ENCODE data around the gene ZCCHC3.
"Not testable (repeated sequence)": the region's sequence is repeated elsewhere in the genome, so short reads cannot be mapped to it uniquely, and the experiment has no call there.

The ZCCHC3 gene

DNA sequence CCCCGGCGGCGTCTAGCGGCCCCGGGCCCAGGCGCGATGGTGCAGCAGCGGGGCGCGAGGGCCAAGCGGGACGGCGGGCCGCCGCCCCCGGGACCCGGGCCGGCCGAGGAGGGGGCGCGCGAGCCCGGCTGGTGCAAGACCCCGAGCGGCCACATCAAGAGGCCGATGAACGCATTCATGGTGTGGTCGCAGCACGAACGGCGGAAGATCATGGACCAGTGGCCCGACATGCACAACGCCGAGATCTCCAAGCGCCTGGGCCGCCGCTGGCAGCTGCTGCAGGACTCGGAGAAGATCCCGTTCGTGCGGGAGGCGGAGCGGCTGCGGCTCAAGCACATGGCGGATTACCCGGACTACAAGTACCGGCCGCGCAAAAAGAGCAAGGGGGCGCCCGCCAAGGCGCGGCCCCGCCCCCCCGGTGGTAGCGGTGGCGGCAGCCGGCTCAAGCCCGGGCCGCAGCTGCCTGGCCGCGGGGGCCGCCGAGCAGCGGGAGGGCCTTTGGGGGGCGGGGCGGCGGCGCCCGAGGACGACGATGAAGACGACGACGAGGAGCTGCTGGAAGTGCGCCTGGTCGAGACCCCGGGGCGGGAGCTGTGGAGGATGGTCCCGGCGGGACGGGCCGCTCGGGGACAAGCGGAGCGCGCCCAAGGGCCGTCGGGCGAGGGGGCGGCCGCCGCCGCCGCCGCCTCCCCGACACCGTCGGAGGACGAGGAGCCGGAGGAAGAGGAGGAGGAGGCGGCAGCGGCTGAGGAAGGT is 28.7 kb downstream of the ZCCHC3 start:
- Histone ChIP-seq H3K27me3 (no peaks in the 10 kb centered on the region), H3K4me3 (peak overlapping the region; percentile 94), H3K27ac (peak overlapping the region; percentile 93), H3K9me3 (no peaks in the 10 kb centered on the region), H3K9ac (peak overlapping the region; percentile 92), H4K20me1 (peaks cover 45% of the 10 kb centered on the region), H3K4me1 (peaks cover 38% of the 10 kb centered on the region), H3K36me3 (peaks cover 15% of the 10 kb centered on the region; the same call in 1 of the 2 replicates), H3K4me2 (peak overlapping the region; percentile 99)
- no peak for TF ChIP-seq Cebpa-rat (IDR thresholded peaks at IDR 0.05)

- H3K4me1 ChIP-seq: peaks cover 38% of the 10 kb centered on the region
- peaks cover 15% of the 10 kb centered on the region; the same call in 1 of the 2 replicates for H3K36me3 ChIP-seq
- H3K9ac ChIP-seq: peak overlapping the region; percentile 92
- peak overlapping the region; percentile 93 for H3K27ac ChIP-seq
- peak overlapping the region; percentile 99 for H3K4me2 ChIP-seq
- TF ChIP-seq Cebpa-rat (IDR thresholded peaks at IDR 0.05): no peak
- no peaks in the 10 kb centered on the region for H3K9me3 ChIP-seq
- no peaks in the 10 kb centered on the region for H3K27me3 ChIP-seq
- peak overlapping the region; percentile 94 for H3K4me3 ChIP-seq
- peaks cover 51% of the 10 kb centered on the region for H4K20me1 ChIP-seq
Observed at GRCh38 chr20:326645-327185, 29.3 kb downstream of the ZCCHC3 start.

- peak overlapping the region; percentile 89 for H3K4me2 ChIP-seq
- H3K9ac ChIP-seq: peak overlapping the region; percentile 80
- peaks cover 15% of the 10 kb centered on the region; the same call in 1 of the 2 replicates for H3K36me3 ChIP-seq
- peaks cover 58% of the 10 kb centered on the region for H4K20me1 ChIP-seq
- H3K27me3 ChIP-seq: no peaks in the 10 kb centered on the region
- H3K4me1 ChIP-seq: peaks cover 38% of the 10 kb centered on the region
- TF ChIP-seq Cebpa-rat (IDR thresholded peaks at IDR 0.05): no peak
- peak overlapping the region; percentile 61 for H3K27ac ChIP-seq
- peak overlapping the region; percentile 94 for H3K4me3 ChIP-seq
- H3K9me3 ChIP-seq: no peaks in the 10 kb centered on the region
Observed at GRCh38 chr20:327186-328026, 30.0 kb downstream of the ZCCHC3 start.

DNA sequence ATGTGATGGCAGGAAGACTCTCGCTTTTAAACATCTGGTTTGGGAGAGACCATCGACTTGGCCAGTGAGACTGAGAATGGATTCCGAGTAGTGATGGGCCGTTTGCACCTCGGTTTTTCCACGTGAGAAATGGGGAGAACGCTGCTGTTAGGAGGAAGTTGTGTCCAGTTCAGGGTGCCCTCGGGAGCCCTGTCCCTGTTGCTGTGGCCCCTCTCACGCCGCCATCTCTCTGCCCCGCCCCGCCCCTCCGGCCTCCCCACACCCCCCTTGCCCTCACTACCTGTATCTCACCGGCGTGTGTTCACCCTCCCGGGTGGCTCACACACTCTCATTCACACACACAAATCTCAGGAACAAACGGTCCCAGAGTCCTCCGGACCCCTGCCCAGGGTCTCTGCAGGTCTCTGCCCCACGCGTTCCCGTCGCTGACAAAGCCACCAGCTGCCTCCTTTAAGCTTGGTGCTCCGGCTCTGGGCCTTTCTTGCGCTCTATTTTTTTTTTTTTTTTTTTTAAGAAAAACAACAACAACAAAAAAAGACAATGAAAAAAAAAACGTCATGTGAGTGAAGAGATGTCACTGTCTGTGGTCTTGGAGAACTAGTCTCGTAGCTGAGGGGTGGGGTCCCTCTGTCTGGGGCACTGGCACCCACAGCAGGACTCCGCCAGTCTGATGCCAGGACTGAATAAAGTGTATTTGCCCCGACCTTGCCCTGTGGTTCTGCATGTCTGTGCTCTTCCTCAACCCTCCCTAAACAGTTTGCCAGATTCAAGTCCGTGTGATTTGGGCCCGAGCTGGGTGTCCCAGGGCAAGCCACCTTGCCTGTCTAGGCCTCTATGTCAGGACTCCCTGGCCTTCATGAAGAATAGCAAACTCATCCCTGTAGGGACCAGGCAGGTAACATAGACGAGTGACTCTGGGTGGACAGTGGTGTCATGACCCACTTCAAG is 30.9 kb downstream of the ZCCHC3 start:
- Histone ChIP-seq H3K27ac (peak overlapping the region; percentile 61; the same call in 1 of the 2 replicates), H3K4me2 (peak overlapping the region; percentile 89), H3K4me1 (peaks cover 37% of the 10 kb centered on the region), H4K20me1 (peaks cover 62% of the 10 kb centered on the region), H3K9me3 (no peaks in the 10 kb centered on the region), H3K27me3 (no peaks in the 10 kb centered on the region), H3K9ac (peak overlapping the region; percentile 80), H3K4me3 (peak overlapping the region; percentile 94), H3K36me3 (peaks cover 19% of the 10 kb centered on the region; the same call in 1 of the 2 replicates)
- no peak for TF ChIP-seq Cebpa-rat (IDR thresholded peaks at IDR 0.05)

GRCh38 chr20:328975-329695 is 31.8 kb downstream of the ZCCHC3 start:
- Histone ChIP-seq H3K4me3 (peak overlapping the region; percentile 94; the same call in 1 of the 2 replicates), H3K4me2 (peak overlapping the region; percentile 89), H3K4me1 (peaks cover 31% of the 10 kb centered on the region), H3K27ac (no peak overlapping the region), H4K20me1 (peaks cover 62% of the 10 kb centered on the region), H3K9ac (peak overlapping the region; percentile 36), H3K9me3 (no peaks in the 10 kb centered on the region), H3K36me3 (peaks cover 27% of the 10 kb centered on the region), H3K27me3 (no peaks in the 10 kb centered on the region)
- TF ChIP-seq Cebpa-rat (IDR thresholded peaks at IDR 0.05): no peak

DNA sequence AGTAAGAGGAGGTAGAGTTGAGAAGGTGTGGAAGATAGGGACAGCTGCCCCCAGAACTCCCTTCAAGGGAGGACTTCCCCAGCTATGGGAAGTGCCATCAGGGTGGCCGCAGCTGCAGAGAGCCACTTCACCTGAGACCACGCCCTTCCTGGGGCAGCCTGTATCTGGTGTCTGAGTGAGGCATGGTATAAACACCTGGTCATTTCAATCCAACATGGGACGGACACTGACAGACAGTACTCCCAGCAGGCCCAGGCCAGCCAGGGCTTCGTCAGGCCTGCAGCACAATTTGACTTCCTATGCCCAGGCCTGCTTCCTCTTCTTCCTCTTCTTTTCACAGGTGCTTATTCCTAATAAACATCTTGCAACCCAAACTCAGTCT is 32.5 kb downstream of the ZCCHC3 start:
- TF ChIP-seq Cebpa-rat (IDR thresholded peaks at IDR 0.05): no peak
- peaks cover 32% of the 10 kb centered on the region for H3K36me3 ChIP-seq
- H3K27me3 ChIP-seq: no peaks in the 10 kb centered on the region
- no peak overlapping the region for H3K4me3 ChIP-seq
- H3K9me3 ChIP-seq: no peaks in the 10 kb centered on the region
- H4K20me1 ChIP-seq: peaks cover 62% of the 10 kb centered on the region
- peak overlapping the region; percentile 36 for H3K9ac ChIP-seq
- peak overlapping the region; percentile 89 for H3K4me2 ChIP-seq
- no peak overlapping the region for H3K27ac ChIP-seq
- H3K4me1 ChIP-seq: peaks cover 31% of the 10 kb centered on the region

GRCh38 chr20:330233-331149 is 33.1 kb downstream of the ZCCHC3 start:
- Histone ChIP-seq H3K27ac (no peak overlapping the region), H3K4me1 (peaks cover 31% of the 10 kb centered on the region), H3K9me3 (no peaks in the 10 kb centered on the region), H4K20me1 (peaks cover 62% of the 10 kb centered on the region), H3K27me3 (no peaks in the 10 kb centered on the region), H3K4me3 (no peak overlapping the region), H3K4me2 (peak overlapping the region; percentile 89), H3K9ac (peak overlapping the region; percentile 36), H3K36me3 (peaks cover 32% of the 10 kb centered on the region)
- no peak for TF ChIP-seq Cebpa-rat (IDR thresholded peaks at IDR 0.05)

DNA sequence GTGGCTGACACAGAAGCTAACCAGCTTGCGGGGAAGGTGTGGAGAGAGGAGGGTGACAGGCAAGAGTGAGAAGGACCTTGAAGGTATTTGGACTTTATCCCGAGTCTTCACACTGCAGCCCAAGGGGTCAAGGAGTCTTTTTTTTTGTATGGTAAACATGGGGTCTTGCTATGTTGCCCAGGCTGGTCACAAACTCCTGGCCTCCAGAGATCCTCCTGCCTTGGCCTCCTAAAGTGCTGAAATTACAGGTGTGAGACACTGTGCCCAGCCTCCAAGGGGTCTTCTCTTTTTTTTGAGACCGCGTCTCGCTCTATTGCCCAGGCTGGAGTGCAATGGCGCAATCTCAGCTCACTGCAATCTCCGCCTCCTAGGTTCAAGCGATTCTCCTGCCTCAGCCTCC is 37.2 kb downstream of the ZCCHC3 start:
- H3K36me3 ChIP-seq: peaks cover 23% of the 10 kb centered on the region
- H4K20me1 ChIP-seq: peaks cover 32% of the 10 kb centered on the region
- no peaks in the 10 kb centered on the region for H3K27me3 ChIP-seq
- no peak overlapping the region for H3K27ac ChIP-seq
- no peak overlapping the region for H3K9ac ChIP-seq
- peaks cover 11% of the 10 kb centered on the region for H3K4me1 ChIP-seq
- no peaks in the 10 kb centered on the region for H3K9me3 ChIP-seq
- TF ChIP-seq Cebpa-rat (IDR thresholded peaks at IDR 0.05): no peak
- H3K4me2 ChIP-seq: no peak overlapping the region
- H3K4me3 ChIP-seq: no peak overlapping the region

DNA sequence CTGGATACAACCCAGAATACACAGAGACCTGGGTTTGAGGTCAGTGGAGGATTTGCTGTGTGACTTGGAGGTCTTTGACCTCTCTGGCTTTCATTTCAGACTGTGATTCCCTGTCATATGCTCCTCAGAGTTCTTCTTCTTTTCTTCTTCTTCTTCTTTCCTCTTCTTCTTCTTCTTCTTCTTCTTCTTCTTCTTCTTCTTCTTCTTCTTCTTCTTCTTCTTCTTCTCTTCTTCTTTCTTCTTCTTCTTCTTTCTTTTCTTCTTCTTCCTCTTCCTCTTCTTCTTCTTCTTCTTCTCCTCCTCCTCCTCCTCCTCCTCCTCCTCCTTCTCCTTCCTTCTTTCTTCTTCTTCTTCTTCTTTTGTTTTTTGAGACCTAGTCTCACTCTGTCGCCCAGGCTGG is 38.7 kb downstream of the ZCCHC3 start:
- H3K4me1 ChIP-seq, H3K4me2 ChIP-seq, H3K4me3 ChIP-seq, H3K27me3 ChIP-seq, H3K9me3 ChIP-seq, H3K27ac ChIP-seq, H3K9ac ChIP-seq: not testable (repeated sequence)
- H3K36me3 ChIP-seq: peaks cover 17% of the 10 kb centered on the region; the same call in 1 of the 2 replicates
- peaks cover 18% of the 10 kb centered on the region for H4K20me1 ChIP-seq
